Measurements from ENCODE around the gene SAA1.

DNA sequence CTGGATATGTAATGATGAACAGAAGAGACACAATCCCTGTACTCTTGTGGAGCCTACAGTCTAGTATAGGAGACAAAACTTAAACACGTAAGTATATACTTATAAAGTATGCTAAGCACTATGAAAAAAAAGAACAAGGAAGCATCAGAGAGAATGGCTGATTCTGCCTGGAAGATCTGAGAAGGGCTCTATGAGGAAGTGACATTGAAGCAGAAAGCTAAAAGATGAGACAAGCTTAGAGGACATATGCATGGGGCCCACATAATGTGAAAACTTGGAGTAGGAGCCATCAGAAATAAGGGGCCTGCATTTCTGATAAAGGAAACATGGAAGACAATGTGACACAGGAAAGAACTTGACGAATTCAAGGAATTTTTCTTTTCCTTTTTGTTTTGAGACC lies 16.6 kb downstream of the SAA1 start:
- TF ChIP-seq, protein P1, sequence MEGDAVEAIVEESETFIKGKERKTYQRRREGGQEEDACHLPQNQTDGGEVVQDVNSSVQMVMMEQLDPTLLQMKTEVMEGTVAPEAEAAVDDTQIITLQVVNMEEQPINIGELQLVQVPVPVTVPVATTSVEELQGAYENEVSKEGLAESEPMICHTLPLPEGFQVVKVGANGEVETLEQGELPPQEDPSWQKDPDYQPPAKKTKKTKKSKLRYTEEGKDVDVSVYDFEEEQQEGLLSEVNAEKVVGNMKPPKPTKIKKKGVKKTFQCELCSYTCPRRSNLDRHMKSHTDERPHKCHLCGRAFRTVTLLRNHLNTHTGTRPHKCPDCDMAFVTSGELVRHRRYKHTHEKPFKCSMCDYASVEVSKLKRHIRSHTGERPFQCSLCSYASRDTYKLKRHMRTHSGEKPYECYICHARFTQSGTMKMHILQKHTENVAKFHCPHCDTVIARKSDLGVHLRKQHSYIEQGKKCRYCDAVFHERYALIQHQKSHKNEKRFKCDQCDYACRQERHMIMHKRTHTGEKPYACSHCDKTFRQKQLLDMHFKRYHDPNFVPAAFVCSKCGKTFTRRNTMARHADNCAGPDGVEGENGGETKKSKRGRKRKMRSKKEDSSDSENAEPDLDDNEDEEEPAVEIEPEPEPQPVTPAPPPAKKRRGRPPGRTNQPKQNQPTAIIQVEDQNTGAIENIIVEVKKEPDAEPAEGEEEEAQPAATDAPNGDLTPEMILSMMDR (IDR thresholded peaks at IDR 0.05; ENCODE audit: borderline replicate concordance, extremely low read depth, low read length, poor library complexity, severe bottlenecking): no peak
- TF ChIP-seq EZH2 (IDR thresholded peaks at IDR 0.05; ENCODE audit: borderline replicate concordance, low read depth, low read length, severe bottlenecking): no peak

Measured in DND-41 (cell line).